ENCODE results near the gene MFSD1.

MFSD1 gene

GRCh38 chr3:158823426-158823825 lies 21.6 kb downstream of the MFSD1 start:
- H4K20me1 ChIP-seq (ENCODE audit: insufficient read depth, low read length): no peaks in the 10 kb centered on the region
- H3K27me3 ChIP-seq (ENCODE audit: insufficient read depth, low read length): no peaks in the 10 kb centered on the region
- TF ChIP-seq EZH2 (IDR thresholded peaks at IDR 0.05; ENCODE audit: borderline replicate concordance, low read length) (no peak), CTCF (IDR thresholded peaks at IDR 0.05; ENCODE audit: low read length) (no peak)
- no peak overlapping the region for H2AFZ ChIP-seq (ENCODE audit: low read length)
- H3K36me3 ChIP-seq (ENCODE audit: insufficient read depth, low read length): peaks cover 86% of the 10 kb centered on the region
- H3K9me3 ChIP-seq (ENCODE audit: low read length): no peaks in the 10 kb centered on the region
- H3F3A ChIP-seq (ENCODE audit: insufficient read depth, low read length): no peaks in the 10 kb centered on the region
- no peaks in the 10 kb centered on the region for H3K4me1 ChIP-seq (ENCODE audit: insufficient read depth, low read length, severe bottlenecking)
- no peak overlapping the region for H3K27ac ChIP-seq (ENCODE audit: low read depth, low read length, poor library complexity, severe bottlenecking)
- no peak overlapping the region for H3K9ac ChIP-seq (ENCODE audit: low read length)
- no peak overlapping the region for H3K4me2 ChIP-seq (ENCODE audit: low read length)
- H3K9me2 ChIP-seq (ENCODE audit: low read depth, low read length): no peaks in the 10 kb centered on the region
- H3K4me3 ChIP-seq (ENCODE audit: low read depth, low read length, poor library complexity, severe bottlenecking): no peak overlapping the region
- H3K79me2 ChIP-seq (ENCODE audit: insufficient read depth, low read length): no peaks in the 10 kb centered on the region

- no peaks in the 10 kb centered on the region for H3K27me3 ChIP-seq (ENCODE audit: insufficient read depth, low read length)
- TF ChIP-seq EZH2 (IDR thresholded peaks at IDR 0.05; ENCODE audit: borderline replicate concordance, low read length): no peak
- TF ChIP-seq CTCF (IDR thresholded peaks at IDR 0.05; ENCODE audit: low read length): no peak
- H3K9me3 ChIP-seq (ENCODE audit: low read length): no peaks in the 10 kb centered on the region
- H3K4me2 ChIP-seq (ENCODE audit: low read length): no peak overlapping the region
- H4K20me1 ChIP-seq (ENCODE audit: insufficient read depth, low read length): no peaks in the 10 kb centered on the region
- no peaks in the 10 kb centered on the region for H3F3A ChIP-seq (ENCODE audit: insufficient read depth, low read length)
- H3K4me3 ChIP-seq (ENCODE audit: low read depth, low read length, poor library complexity, severe bottlenecking): no peak overlapping the region
- H3K27ac ChIP-seq (ENCODE audit: low read depth, low read length, poor library complexity, severe bottlenecking): no peak overlapping the region
- no peak overlapping the region for H2AFZ ChIP-seq (ENCODE audit: low read length)
- no peak overlapping the region for H3K9ac ChIP-seq (ENCODE audit: low read length)
- H3K4me1 ChIP-seq (ENCODE audit: insufficient read depth, low read length, severe bottlenecking): no peaks in the 10 kb centered on the region
- no peaks in the 10 kb centered on the region for H3K9me2 ChIP-seq (ENCODE audit: low read depth, low read length)
- H3K36me3 ChIP-seq (ENCODE audit: insufficient read depth, low read length): peaks cover 79% of the 10 kb centered on the region
- no peaks in the 10 kb centered on the region for H3K79me2 ChIP-seq (ENCODE audit: insufficient read depth, low read length)
These were observed 25.9 kb downstream of the MFSD1 start for GRCh38 chr3:158827773-158828172.

GRCh38 chr3:158830391-158830790 lies 28.5 kb downstream of the MFSD1 start:
- Histone ChIP-seq H3F3A (ENCODE audit: insufficient read depth, low read length) (no peaks in the 10 kb centered on the region), H4K20me1 (ENCODE audit: insufficient read depth, low read length) (no peaks in the 10 kb centered on the region), H3K27me3 (ENCODE audit: insufficient read depth, low read length) (no peaks in the 10 kb centered on the region), H3K9me3 (ENCODE audit: low read length) (no peaks in the 10 kb centered on the region), H3K36me3 (ENCODE audit: insufficient read depth, low read length) (peaks cover 53% of the 10 kb centered on the region), H2AFZ (ENCODE audit: low read length) (no peak overlapping the region), H3K4me1 (ENCODE audit: insufficient read depth, low read length, severe bottlenecking) (no peaks in the 10 kb centered on the region), H3K27ac (ENCODE audit: low read depth, low read length, poor library complexity, severe bottlenecking) (no peak overlapping the region), H3K79me2 (ENCODE audit: insufficient read depth, low read length) (no peaks in the 10 kb centered on the region), H3K4me3 (ENCODE audit: low read depth, low read length, poor library complexity, severe bottlenecking) (no peak overlapping the region), H3K9ac (ENCODE audit: low read length) (no peak overlapping the region), H3K9me2 (ENCODE audit: low read depth, low read length) (no peaks in the 10 kb centered on the region), H3K4me2 (ENCODE audit: low read length) (no peak overlapping the region)
- TF ChIP-seq EZH2 (IDR thresholded peaks at IDR 0.05; ENCODE audit: borderline replicate concordance, low read length) (no peak), CTCF (IDR thresholded peaks at IDR 0.05; ENCODE audit: low read length) (no peak)

Data from OCI-LY1 (cell line).